HCT116 (cell line): ENCODE results near the gene SP4.

Experiments used
- CBX3 ChIP-seq: IDR thresholded peaks from 2 replicates; pipeline ENCODE4 v1.6.1; 2012; ENCODE audit warnings: low read depth
- EZH2 ChIP-seq: fragments of 200-600 bp; sonication (generic); IDR thresholded peaks from 2 replicates; pipeline ENCODE4 v1.6.1; 2017; ENCODE audit warnings: antibody characterized with exemption, mixed run types
- EZH2phosphoT487 ChIP-seq: fragments of 200-600 bp; IDR thresholded peaks from 2 replicates; pipeline ENCODE4 v1.6.1; 2018; ENCODE audit warnings: antibody characterized with exemption, borderline replicate concordance
- JUND ChIP-seq: IDR thresholded peaks from 2 replicates; pipeline ENCODE4 v1.6.1; 2012
- POLR2A ChIP-seq: IDR thresholded peaks from 2 replicates; pipeline ENCODE4 v1.7.0; 2011; ENCODE audit warnings: borderline replicate concordance; ENCODE audit not compliant: insufficient read depth, insufficient read length; ENCODE audit errors: extremely low read depth
- POLR2AphosphoS5 ChIP-seq: IDR thresholded peaks from 2 replicates; pipeline ENCODE4 v1.6.1; 2011; ENCODE audit warnings: mild to moderate bottlenecking, low read depth, low read length, moderate library complexity
- RAD21 ChIP-seq: IDR thresholded peaks from 2 replicates; pipeline ENCODE4 v1.6.1; 2012; ENCODE audit warnings: low read depth, mild to moderate bottlenecking
- YY1 ChIP-seq: IDR thresholded peaks from 2 replicates; pipeline ENCODE4 v1.6.1; 2011; ENCODE audit warnings: low read length, low read depth, moderate library complexity, mild to moderate bottlenecking; ENCODE audit not compliant: insufficient replicate concordance; ENCODE audit errors: extremely low read depth
- TF ChIP-seq, protein P1 (sequence below), 3 experiments: fragments of 200-600 bp in 1 of 3; sonication (generic) in 1 of 3; IDR thresholded peaks in 2 of 3; conservative IDR thresholded peaks in 1 of 3; 2 replicates each; pipeline ENCODE4 v1.5.1; 2012 to 2017; ENCODE audit warnings: low read depth in 2 of 3, low read length in 2 of 3, antibody characterized with exemption in 1 of 3, borderline replicate concordance in 1 of 3, control low read depth in 1 of 3, mild to moderate bottlenecking in 1 of 3, mixed read lengths in 1 of 3, mixed run types in 1 of 3, moderate library complexity in 1 of 3; ENCODE audit not compliant: insufficient read depth in 1 of 3

DNA sequence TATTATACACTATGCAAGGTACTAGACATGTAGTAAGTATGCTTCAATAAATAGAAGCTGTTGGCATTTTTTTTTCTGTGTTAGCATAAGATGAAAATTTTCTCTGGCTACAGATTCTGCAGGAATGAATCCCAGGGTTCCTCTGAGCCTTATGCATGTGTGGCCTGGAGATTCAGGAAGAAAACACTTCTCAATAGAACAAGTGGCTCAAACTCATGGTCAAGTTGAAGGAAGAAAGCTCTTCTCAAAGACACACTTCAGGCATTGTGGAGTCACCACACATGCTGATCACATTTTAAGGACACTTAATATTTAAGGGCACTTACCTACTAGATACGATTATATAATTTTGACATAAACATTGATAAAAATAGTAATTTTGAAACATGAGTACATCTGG lies 134.5 kb downstream of the SP4 start:
- TF ChIP-seq POLR2A (no peak), RAD21 (no peak), JUND (no peak), CBX3 (no peak), YY1 (no peak), EZH2 (no peak), POLR2AphosphoS5 (no peak), EZH2phosphoT487 (no peak)
- TF ChIP-seq, protein P1, sequence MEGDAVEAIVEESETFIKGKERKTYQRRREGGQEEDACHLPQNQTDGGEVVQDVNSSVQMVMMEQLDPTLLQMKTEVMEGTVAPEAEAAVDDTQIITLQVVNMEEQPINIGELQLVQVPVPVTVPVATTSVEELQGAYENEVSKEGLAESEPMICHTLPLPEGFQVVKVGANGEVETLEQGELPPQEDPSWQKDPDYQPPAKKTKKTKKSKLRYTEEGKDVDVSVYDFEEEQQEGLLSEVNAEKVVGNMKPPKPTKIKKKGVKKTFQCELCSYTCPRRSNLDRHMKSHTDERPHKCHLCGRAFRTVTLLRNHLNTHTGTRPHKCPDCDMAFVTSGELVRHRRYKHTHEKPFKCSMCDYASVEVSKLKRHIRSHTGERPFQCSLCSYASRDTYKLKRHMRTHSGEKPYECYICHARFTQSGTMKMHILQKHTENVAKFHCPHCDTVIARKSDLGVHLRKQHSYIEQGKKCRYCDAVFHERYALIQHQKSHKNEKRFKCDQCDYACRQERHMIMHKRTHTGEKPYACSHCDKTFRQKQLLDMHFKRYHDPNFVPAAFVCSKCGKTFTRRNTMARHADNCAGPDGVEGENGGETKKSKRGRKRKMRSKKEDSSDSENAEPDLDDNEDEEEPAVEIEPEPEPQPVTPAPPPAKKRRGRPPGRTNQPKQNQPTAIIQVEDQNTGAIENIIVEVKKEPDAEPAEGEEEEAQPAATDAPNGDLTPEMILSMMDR (IDR thresholded peaks at IDR 0.05 in 2 of 3, conservative IDR thresholded peaks at IDR 0.05 in 1 of 3; ENCODE audit: borderline replicate concordance in 1 of 3, insufficient read depth in 1 of 3, low read depth in 2 of 3, low read length in 2 of 3), result no peak
